ENCODE measurements around the gene LGALS7.

- no peak for TF ChIP-seq CTCF (IDR thresholded peaks at IDR 0.05)
- no peak for TF ChIP-seq POLR2A (IDR thresholded peaks at IDR 0.05)
Measured at GRCh38 chr19:38727306-38727867, 45.9 kb downstream of the LGALS7 start.

Data from prostate gland (tissue), 2 donors.